GM18951 (cell line): ENCODE measurements around the gene MYMX.

ENCODE experiments used
- POLR2A ChIP-seq: IDR thresholded peaks from 4 replicates; pipeline ENCODE4 v1.6.1; 2011; ENCODE audit warnings: mild to moderate bottlenecking; ENCODE audit not compliant: insufficient read length, insufficient read depth; ENCODE audit errors: extremely low read depth
- in situ Hi-C: fragments of 300-500 bp; cut with MboI; formaldehyde crosslinking; loops from one replicate; pipeline ENCODE4 v1.12.0; 2022; ENCODE audit warnings: low sequenced_read_pairs, mixed read lengths, inconsistent platforms; ENCODE audit not compliant: unreplicated experiment

MYMX gene

GRCh38 chr6:44249082-44249748 lies 32.5 kb downstream of the MYMX start:
- in situ Hi-C loops = no loop called here
- no peak for TF ChIP-seq POLR2A

- in situ Hi-C loops = no loop called here
- no peak for TF ChIP-seq POLR2A
Measured at GRCh38 chr6:44250067-44250717, 33.5 kb downstream of the MYMX start.

GRCh38 chr6:44250718-44251123 lies 34.0 kb downstream of the MYMX start:
- TF ChIP-seq POLR2A = no peak
- in situ Hi-C loops = no loop called here

DNA sequence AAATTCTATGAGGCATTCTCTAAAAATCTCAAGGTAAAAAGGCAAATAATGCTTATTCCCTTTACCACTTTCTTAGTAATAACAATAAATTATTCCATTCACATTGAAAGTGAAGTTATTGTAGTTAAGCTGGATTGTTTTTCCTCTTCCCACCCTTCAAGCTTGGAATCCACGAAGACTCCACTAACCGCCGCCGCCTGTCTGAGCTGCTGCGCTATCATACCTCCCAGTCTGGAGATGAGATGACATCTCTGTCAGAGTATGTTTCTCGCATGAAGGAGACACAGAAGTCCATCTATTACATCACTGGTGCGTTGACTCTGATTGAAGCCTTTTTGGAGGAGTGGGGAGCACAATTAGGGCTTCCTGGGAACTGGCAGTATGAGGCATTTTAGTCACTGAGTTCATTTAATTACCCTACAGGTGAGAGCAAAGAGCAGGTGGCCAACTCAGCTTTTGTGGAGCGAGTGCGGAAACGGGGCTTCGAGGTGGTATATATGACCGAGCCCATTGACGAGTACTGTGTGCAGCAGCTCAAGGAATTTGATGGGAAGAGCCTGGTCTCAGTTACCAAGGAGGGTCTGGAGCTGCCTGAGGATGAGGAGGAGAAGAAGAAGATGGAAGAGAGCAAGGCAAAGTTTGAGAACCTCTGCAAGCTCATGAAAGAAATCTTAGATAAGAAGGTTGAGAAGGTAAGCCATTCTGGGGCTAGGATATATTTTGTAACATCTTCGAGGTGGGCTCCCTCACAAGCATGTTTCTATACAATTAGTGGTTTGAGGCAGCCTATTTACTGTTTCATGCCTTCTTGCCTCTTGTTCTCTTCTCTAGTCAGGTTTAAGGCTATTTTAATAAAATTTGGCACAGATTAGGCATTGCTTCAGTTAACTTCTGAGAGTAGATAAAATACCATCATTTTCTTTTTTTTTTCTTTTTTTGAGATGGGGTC lies 35.1 kb downstream of the MYMX start:
- TF ChIP-seq POLR2A = no peak
- in situ Hi-C loops = no loop called here

DNA sequence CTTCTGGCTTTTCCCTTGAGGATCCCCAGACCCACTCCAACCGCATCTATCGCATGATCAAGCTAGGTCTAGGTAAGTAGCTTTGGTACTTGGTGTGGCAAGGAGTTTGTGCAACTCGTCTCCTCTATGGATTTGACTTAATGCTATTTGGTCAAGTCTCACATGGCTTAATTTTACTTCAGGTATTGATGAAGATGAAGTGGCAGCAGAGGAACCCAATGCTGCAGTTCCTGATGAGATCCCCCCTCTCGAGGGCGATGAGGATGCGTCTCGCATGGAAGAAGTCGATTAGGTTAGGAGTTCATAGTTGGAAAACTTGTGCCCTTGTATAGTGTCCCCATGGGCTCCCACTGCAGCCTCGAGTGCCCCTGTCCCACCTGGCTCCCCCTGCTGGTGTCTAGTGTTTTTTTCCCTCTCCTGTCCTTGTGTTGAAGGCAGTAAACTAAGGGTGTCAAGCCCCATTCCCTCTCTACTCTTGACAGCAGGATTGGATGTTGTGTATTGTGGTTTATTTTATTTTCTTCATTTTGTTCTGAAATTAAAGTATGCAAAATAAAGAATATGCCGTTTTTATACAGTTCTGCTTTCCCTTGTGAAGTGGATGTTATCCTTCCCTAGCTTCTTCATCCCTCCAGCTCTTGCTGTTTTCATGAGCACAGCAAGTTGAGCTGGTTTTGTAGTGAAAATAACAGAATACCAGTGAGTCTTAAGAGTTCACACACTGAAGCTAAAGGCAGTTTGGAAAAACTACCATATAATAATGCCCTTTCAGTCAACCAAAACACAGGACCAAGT lies 36.8 kb downstream of the MYMX start:
- no peak for TF ChIP-seq POLR2A
- in situ Hi-C loops = no loop called here

DNA sequence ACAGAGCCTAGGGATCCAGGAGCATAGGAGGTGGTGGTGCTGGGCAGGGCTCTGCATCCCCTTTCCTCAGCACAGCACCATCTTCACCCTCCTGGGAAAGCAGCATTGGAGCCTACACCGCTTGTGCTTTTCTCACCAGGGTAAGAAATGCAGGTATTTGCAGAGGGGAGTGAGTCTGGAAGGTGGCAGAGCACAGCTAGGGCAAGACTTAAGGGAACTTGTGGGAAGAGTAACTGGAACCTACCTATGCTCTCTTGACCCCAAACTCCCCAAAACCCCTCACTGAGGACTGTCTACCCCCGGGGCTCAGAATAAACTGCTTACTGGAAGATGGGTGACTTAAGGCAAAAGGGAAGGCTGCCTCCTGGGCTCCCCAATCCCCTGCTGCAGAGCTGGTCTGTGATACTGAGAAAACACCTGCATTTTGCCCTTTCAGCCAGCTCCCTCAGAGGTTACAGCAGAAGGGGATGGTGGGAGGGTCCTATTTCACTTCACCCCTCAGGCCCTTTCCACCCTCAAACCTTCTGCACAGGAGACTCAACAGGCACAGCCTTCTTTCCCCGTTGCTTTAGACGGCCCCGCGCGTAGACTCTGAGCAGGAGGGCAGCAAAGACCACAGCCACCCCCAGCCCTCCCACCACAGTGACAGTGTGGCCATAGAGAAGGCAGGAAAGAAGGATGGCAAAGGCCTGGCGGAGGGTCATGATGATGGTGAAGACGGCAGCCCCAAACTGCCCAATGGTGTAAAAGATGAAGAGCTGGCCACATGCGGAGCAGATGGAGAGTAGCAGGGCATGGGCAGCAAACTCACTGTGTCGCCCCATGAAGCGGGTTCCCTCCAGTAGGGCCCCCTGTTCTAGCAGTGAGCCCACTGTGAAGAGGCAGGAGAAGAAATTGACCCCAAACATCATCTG lies 37.7 kb downstream of the MYMX start:
- in situ Hi-C loops = no loop called here
- TF ChIP-seq POLR2A = no peak

GRCh38 chr6:44255105-44255808 lies 38.5 kb downstream of the MYMX start:
- TF ChIP-seq POLR2A = no peak
- in situ Hi-C loops = no loop called here

GRCh38 chr6:44255871-44256774 lies 39.4 kb downstream of the MYMX start:
- in situ Hi-C loops = no loop called here
- peak; percentile 32 for TF ChIP-seq POLR2A

GRCh38 chr6:44256775-44257024 lies 40.0 kb downstream of the MYMX start:
- TF ChIP-seq POLR2A = no peak
- in situ Hi-C loops = no loop called here

GRCh38 chr6:44257025-44257752 lies 40.5 kb downstream of the MYMX start, which contains the start of gene SLC35B2:
Gene SLC35B2 (minus strand): TSS chr6:44257528. CDS start chr6:44257410, 118 bp downstream.
- in situ Hi-C loops = no loop called here

GRCh38 chr6:44257753-44258324 lies 41.1 kb downstream of the MYMX start:
- in situ Hi-C loops = no loop called here
- TF ChIP-seq POLR2A = no peak

More at GRCh38 chr6:44257025-44257752, 40.5 kb downstream of the MYMX start, which contains the start of gene SLC35B2:
- peak; percentile 71 for TF ChIP-seq POLR2A
